Middle frontal gyrus (tissue), 1 donor: Measurements from ENCODE around the gene DICER1.
"Not testable (repeated sequence)": the region's sequence is repeated elsewhere in the genome, so short reads cannot be mapped to it uniquely, and the experiment has no call there.

Experiments
- DNase-seq: peaks from one replicate; pipeline ENCODE4 v3.0.0-alpha.2; 2015; ENCODE audit warnings: low spot score; ENCODE audit errors: extremely low spot score

Gene DICER1

DNA sequence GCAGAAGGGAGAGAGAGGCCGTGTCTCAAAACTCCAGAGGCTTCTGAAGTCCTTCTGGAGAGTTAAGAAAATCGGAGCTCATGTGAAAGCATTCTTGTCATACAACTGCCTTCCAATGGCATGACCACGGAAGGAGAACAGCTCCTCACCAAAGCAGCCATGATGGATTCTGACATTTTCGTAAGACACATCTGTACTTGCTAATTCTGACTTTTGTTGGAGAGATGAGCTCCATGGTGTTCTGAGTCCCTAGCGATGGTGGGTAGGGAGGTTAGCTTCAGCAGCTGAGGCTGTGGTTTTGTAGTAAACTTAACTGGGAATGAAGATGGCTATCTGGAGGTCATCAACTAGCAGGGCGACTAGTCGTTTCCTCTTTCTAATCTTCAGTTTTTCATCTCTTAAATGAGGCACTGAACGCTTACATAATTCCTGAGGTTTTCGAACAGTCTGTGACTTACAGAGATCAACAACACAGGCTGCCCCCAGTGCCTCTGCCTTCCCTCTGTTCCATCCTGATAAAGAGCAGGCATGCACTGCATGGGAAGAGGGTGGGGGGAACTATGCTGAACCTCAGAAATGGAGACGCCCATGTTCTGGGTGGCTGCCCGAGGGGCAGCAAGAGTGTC, 28.6 kb upstream of the DICER1 start:
- no peak for DNase-seq

DNA sequence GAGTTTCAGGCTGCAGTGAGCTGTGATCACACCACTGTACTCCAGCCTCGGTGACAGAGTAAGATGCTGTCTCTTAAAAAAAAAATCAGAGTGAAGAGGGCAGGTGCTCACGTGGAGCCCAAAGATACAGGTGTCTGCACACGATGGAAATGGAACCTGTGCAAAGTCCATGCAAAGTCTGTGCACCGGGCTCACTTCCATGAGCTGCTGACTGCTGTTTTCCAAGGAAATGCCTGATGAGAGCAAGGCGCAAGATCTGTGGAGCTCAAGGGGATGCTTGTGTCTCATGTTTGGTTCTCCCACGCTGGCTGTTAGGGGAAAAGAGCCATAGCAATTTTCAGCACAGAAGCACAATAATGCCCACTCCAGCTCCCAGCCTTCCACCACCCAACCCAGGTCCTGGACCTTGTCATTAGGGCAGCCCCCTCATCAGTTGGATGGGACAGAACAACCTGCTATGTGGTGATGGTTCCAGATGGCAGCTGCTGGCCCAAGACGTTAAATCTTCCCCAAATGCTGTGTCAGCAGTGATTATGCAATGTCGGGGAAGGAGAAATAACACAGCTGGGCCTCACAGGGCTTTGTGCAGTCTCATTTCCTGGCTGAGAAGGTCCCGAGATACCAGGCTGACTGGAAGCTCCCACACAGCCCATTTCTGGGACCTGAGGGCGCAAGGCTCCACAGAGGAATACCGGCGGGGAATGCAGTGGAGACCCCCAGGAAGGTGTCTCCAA, 27.9 kb upstream of the DICER1 start:
- no peak for DNase-seq

DNA sequence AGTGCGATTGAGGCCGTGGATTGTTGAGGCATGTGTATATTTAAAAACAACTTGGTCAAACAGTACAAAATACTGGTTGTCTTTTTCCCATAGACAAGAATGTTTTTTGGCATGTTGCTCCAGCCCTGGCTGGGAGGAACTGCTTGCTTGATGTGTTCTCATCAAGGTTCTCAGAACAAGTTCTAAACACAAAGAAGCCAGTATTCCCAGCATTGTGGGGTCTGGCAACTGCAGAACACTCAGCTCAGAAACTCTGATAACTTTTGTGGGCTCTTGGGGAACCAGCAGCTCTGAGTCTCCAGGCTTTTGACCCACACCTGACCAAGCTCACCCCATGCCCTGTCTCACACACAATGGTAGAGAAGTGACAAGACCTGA, 27.1 kb upstream of the DICER1 start:
- no peak for DNase-seq

DNA sequence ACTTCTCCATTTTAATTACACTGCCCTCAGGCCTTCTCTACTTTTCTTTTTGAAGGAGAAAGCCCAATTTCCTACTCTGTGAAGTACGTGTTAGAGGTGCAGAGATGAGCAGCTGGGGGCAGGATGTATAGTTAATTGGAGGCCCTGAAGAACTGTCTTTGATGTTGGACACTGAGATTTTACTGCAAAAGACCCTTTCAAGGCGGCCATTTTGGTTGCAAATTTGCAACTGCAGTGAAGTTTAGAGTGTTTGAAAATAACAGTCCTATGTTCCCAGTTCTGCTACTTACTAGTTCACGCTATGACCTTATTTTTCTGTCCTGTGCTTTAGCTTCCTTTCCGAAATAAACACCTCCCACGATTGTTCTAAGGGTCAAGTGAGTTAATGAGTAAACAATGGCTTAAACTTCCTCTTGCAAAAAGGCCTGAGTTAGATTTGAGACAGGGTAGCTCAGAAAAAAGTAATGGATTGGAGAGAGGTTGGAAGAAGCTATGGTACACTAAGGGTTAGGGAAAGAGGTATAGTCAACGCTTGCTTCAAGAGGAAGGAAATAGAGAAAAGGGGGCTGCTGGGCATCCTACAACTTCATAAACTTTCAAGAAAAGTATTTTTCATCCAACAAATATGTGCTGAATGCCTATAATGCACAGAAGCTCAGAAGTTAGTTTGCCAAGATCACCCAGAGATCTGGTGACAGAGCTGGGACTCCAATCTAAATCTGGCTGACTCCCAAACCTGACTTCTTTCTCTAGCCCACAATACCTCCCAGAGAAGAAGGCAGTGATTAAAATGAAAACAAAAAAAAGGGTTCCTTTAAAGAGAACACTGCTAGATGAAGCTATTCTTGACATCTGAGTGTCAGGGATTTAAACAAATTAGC, 26.4 kb upstream of the DICER1 start:
- DNase-seq: no peak

DNA sequence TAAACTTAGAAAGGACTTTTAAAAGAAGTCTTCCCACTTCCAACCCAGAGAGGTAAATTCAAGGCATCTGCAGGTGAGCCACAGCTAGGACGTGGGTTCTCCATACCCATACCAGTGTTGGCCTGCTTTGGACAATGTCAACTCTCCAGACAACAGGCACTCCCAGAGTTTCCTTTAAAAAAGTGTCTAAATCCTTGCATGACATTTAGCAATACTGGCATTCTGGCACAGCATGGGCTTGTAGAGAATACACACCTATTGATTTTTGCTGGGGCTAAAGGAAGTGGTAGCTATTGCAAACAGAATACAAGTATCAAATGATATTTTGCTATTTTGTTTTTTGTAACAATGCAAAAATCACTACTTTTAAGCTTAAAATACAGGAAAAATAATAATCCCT, 25.8 kb upstream of the DICER1 start:
- no peak for DNase-seq

DNA sequence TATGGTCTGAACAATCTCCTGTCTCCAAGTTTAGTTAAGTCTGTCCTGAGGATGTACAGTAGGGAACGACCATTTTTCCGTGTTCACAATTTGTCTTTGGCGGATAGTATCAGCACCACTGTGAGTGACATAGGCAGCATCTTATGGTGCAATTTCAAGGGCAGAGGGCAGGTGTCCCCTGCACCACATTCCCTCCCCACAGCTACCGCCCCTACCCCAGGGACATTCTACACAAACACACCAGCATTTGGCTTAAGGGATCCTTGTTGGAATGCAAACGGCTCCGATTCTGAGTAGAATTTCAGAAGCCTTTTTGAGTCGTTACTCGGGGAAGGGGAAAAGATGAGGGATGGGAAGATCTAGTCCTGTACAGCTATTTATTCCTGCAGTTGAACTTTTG, 25.1 kb upstream of the DICER1 start:
- DNase-seq: no peak

DNA sequence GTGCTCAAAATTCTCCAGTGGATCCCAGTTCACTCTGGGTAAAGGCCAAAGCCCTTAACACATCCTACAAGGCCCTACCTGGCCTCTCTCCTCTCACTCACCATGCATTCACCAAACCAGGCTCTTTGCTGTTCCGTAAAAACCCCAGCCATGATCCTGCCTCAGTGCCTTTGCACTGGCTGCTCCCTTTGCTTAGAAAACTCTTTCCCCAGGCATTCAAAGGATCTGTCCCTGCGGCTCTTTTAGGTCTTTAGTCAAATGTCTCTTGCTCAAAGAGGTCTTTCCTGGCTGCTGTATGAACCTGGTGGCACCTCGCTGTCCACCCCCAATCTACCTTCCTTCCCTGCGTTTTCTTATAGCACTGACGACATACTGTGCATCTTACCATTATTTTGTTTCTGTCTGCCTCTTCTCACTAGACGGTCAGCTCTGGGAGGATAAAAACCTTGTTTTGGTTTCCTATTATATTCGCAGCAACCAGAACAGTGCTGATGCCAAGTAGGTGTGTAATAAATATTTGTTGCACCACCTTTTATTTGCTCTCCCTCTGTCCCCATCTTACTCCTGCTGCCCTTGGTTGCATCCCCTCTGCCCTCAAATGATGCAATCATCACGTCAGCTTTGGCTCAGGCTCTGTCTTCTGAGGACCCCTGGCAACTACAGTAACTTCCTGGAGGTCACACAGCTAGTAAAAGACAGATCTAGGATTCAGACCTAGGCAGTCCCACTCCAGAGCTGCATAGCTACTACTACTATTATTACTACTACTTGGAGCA, 23.8 kb upstream of the DICER1 start:
- DNase-seq: no peak

DNA sequence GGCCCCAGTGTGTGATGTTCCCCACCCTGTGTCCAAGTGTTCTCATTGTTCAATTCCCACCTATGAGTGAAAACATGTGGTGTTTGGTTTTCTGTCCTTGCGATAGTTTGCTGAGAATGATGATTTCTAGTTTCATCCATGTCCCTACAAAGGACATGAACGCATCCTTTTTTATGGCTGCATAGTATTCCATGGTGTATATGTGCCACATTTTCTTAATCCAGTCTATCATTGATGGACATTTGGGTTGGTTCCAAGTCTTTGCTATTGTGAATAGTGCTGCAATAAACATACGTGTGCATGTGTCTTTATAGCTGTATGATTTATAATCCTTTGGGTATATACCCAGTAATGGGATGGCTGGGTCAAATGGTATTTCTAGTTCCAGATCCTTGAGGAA, 18.3 kb upstream of the DICER1 start:
- not testable (repeated sequence) for DNase-seq

DNA sequence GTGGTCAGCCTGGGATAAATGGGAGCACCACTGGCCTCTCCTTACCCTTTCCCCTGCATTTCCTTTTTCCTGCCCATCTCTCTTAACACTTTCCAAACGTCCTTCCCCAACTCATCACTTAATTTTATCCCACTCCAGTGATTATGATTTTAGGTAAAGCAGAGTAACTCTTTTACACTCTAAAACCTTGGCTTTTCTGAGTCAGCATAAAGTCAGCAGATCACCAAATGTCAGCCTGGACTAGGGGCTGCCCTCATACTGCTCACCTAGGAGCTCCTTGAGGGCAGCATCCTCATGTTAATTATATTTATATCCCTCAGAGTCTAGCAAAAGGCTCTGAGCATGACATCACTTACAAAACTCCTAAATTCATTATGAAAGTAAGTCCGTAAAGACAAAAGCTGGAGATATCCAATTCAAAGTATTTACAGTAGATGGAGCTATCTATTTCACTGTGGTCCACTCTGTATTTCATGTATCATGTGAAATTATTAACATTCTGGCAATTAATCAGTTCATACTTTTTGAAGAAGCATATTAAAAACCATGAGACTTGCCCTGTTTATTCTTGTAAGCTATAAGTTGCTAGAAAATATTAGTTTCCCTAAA, 17.0 kb upstream of the DICER1 start:
- DNase-seq: no peak

DNA sequence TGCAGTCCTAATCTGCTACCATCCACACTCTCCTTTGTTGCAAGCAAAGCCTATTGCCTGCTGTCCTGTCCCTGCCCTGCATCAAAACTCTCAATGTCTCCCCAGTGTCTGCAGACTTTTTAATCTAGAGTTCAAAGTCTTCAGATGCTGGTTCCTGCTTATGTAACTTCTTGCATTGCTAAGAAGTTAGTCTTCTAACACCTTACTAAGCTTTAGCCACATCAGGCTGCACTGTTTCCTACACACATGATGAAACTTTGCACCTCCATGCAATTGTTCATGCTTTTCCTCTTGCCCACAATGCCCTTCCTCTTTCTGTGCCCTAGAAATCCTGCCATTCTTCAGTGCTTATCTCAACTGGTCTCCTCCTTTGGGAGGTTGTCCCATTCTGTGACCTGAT, 16.2 kb upstream of the DICER1 start:
- DNase-seq: no peak

DNA sequence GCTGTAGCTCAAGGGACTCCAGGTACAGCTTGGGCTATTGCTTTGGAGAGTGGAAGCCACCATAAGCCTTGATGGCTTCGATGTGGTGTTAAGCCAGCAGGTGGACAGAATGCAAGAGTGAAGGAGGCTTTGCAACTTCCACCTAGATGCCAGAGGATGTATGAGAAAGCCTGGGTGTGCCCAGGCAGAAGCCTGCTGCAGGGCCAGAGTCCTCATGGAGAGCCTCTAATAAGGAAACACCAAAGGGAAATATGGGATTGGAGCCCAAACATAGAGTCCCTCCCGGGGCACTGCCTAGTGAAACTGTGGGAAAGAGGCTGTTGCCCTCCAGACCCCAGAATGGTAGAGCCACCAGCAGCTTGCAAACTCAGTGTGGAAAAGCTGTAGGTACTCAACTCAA, 9.8 kb upstream of the DICER1 start:
- DNase-seq: no peak

DNA sequence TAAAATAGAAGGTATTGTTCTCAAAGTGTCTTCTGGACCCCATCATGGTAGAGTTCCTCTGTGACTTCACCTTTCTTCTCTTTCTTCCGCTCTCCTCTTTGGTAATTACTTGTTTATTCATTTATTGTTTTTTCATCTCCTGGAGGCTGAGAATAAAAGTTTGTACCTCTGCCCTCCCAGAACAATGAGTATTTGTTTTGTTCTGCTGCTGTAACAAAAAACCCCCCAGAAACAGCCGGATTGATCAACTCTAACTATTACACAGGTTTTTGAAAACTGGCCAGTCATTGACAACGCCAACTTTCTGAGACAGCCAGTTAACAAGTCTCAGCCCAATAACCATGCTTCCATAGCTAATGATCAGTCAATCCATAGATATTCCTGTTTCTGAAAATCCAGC, 8.2 kb upstream of the DICER1 start:
- DNase-seq: no peak

DNA sequence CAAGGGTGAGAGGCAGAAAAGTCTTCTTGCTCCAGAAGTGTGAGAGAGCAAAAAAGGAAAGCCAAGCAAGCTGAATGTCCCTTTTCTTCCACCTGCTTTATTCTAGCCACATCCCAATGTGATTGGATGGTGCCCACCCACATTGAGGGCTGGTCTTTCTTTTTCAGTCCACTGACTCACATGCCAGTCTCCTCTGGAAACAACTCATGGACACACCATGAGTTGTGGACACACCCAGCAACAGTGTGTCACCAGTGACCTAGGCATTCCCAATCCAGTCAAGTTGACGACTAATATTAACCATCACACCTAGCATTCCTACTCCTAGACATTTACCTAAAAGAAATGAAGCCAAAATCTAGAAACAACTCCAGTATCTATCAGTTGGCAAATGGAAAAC, 7.2 kb upstream of the DICER1 start:
- no peak for DNase-seq

DNA sequence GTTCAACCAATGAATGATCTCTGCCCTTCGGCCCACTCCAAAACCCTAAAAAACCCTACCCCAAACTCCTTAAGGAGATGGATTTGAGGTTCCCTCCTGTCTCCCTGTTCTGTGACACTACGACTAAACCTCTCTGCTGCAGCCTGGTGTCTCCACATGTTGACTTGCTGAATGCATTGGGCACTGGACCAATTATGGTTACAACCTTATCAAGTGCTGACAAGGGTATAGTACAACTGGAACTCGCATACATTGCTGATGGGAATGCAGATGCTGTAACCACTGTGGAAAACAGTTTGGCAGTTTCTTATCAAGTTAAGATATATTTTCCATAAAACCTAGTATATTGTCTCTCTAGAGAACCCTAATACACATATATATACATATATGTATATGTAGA, 6.3 kb upstream of the DICER1 start:
- DNase-seq: no peak

DNA sequence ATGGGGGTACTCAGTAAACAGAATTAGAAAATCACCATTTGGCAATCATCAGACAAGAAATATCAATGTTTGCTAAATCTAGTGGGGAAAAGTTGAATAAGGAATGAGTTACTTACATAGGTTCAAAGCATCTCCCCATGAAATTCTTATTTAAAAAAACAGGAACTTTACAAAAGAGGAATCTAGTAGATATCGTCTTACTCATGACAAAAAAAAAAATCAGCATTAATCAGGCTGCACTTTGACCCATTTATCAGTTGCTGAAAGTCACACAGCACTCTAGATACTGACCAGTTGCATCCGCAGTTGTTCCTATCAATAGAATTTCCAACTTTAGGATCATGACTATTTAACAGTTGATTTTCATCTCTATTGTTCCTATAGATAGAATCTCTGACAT, 5.8 kb upstream of the DICER1 start:
- DNase-seq: no peak

DNA sequence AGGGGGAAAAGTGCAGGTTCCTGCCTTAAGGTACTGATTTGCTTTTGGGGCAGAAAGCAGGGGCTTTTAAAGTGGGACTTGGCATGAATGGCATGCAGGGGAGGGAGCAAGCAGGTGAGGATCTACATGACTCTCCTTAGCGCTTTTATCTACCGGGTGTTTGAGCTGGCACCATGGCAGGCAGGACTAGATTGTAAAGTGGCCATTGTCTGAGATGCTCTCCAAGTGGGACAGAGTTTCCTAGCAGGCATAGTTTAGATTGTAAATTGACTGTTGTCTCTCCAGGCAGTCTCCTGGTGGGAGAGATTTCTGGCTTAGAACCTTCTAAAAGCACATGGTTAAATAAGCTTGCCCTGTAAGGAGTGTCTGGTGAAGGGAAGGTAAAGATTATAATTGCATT, 5.3 kb upstream of the DICER1 start:
- no peak for DNase-seq

DNA sequence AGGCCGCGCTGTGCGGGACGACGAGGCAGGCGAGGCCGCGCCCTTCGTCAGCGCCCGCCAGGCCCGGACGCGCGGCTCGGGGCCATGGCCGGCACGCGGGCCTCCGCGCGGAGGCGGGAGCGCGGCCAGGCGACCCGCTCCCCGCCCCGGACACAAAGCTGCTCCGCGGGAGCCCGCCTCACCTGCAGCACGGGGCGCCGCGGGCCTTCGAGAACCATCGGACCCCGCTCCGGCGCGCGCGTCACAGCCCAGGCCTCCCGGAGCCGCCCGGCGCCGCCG, 342 bp downstream of the DICER1 start:
- no peak for DNase-seq

DNA sequence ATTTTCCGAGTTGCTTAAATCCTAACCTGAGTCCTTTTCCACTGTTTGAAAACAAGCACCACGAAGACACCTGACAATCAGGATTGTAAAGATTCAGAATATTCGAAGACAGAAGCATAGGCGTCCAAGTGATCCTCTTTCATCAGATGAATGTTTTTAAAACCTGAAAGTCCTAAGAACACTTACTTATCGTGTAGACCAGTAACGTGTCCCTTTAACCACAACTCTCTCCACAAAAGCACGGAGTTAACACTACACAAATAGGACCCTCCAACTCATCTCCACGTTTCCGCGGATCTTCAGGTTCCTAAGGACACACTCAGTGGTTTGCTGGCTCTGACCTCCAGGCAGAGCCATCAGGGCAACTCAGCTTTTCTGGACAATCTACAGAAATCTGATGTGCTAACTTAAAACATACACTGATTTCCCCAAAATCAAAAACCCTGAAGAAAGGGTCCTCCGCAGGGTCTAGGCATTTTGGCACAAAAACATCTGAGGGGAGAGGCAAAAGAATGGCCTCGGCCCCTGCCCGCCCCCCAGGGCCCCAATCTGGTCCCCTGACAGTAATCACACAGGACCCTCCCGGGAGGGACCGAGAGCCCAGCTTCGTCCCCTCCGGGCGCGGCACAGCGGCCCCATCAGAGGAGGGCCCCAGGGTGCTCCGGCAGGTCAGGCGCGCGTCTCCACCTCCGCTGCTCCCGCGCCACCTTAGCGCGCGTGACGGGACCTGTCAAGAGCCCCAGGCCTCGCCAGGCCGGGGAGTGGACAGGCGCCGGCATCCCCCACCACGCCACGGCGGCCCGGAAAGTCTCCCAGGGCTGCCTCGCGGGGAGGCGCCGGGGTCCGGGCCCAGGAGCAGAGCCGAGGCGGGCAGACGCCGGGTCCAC, 925 bp downstream of the DICER1 start:
- DNase-seq: no peak

DNA sequence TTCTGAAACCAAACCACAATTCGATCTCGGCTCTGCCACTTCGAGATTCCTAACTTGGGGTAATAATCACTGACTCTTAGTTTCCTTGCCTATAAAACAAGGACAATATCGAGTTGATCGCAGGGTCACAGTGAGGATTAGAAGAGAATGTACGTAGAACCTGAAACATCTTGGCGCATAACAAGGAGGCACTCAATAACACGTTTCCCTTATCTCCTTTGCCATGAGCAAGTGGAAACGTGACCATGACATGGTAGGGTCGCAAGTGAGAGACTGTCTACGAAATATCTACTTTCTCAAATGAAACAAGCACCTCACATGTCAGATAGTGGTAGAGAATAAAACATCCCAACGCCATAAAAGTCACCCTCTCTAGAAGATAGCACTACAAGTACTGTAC, 2.3 kb downstream of the DICER1 start:
- no peak for DNase-seq

DNA sequence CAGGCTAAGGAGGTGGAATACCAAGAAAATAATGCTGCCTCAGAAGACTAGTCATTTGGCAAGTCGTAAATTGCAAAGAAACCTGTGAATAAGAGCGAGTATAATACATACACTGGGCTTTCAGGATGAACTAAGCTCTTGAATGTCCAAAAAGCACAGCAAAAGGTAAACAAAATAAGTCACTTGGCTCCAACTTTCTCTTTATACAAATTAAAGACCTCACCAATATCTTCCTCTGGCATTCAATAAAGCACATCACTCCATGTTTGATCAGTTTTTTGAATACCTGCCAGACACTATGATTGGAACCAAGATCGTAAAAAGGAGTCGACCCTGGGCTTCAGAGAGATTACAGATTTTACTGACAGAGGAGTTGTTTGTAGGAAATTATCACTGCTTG, 3.5 kb downstream of the DICER1 start:
- no peak for DNase-seq

DNA sequence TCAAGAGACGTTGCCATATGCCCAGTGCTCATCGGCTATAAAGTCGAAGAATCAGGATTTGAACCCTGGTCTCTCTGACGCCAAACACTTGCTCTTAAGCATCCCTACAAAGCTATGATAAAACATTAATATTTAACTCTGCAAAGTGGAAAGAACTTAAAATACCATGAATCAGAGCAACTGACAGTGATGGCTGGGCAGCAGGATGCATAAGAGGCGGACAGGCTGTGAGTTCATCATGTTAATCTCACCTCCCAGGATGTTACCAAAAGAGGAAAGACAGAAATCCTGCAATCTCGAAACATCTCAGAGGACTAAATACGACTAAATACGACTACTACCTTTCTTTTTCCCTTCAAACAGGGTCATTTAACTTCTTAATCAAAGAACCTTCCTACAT, 5.8 kb downstream of the DICER1 start:
- no peak for DNase-seq
